Ishikawa (cell line): Measurements from ENCODE around the gene SYNE1.

ENCODE experiments used
- CEBPB ChIP-seq: IDR thresholded peaks from 2 replicates; pipeline ENCODE4 v1.6.1; 2012
- CREB1 ChIP-seq: IDR thresholded peaks from 2 replicates; pipeline ENCODE4 v1.6.1; 2012; ENCODE audit warnings: low read depth
- EGR1 ChIP-seq: IDR thresholded peaks from 2 replicates; pipeline ENCODE4 v1.6.1; 2012
- EP300 ChIP-seq: IDR thresholded peaks from 2 replicates; pipeline ENCODE4 v1.6.1; 2012; ENCODE audit warnings: borderline replicate concordance
- FOXM1 ChIP-seq: IDR thresholded peaks from 2 replicates; pipeline ENCODE4 v1.6.1; 2012; ENCODE audit warnings: low read depth, borderline replicate concordance
- NFIC ChIP-seq: IDR thresholded peaks from 2 replicates; pipeline ENCODE4 v1.6.1; 2012
- RAD21 ChIP-seq: IDR thresholded peaks from 2 replicates; pipeline ENCODE4 v1.6.1; 2012; ENCODE audit warnings: low read depth
- TAF1 ChIP-seq: IDR thresholded peaks from 2 replicates; pipeline ENCODE4 v1.6.1; 2012; ENCODE audit warnings: low read depth, mild to moderate bottlenecking
- TCF12 ChIP-seq: IDR thresholded peaks from 2 replicates; pipeline ENCODE4 v1.6.1; 2012; ENCODE audit warnings: low read depth
- TEAD4 ChIP-seq: IDR thresholded peaks from 2 replicates; pipeline ENCODE4 v1.6.1; 2012
- YY1 ChIP-seq: IDR thresholded peaks from 2 replicates; pipeline ENCODE4 v1.6.1; 2012; ENCODE audit warnings: low read depth
- ZBTB7A ChIP-seq: IDR thresholded peaks from 2 replicates; pipeline ENCODE4 v1.6.1; 2012; ENCODE audit warnings: low read depth
- TF ChIP-seq, protein P1 (sequence below): IDR thresholded peaks from 2 replicates; pipeline ENCODE4 v1.6.1; 2012; ENCODE audit warnings: low read depth, mild to moderate bottlenecking
- TF ChIP-seq, protein P2 (sequence below): IDR thresholded peaks from 2 replicates; pipeline ENCODE4 v1.6.1; 2012
- TF ChIP-seq, protein P3 (sequence below): IDR thresholded peaks from 2 replicates; pipeline ENCODE4 v1.6.1; 2012

SYNE1 gene

DNA sequence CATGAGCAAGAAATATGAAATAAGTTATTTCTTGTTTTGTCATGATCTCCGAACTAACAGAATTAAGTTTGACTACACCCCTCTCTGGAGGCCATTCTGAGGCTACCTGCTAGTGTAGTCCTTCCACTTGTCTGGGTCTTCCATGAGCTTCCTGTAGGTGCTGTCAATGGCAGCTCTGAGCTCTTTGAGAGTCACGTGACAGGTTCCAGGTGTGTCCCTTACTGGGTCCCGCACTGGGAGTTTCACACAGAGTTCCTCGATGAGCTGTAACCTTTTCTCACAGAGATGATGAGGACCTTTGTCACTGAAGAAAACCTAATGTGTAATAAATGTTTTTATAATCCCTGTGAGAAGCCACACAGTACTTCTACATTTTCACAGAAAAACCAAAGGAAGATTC lies 186.6 kb downstream of the SYNE1 start:
- no peak for TF ChIP-seq FOXM1

DNA sequence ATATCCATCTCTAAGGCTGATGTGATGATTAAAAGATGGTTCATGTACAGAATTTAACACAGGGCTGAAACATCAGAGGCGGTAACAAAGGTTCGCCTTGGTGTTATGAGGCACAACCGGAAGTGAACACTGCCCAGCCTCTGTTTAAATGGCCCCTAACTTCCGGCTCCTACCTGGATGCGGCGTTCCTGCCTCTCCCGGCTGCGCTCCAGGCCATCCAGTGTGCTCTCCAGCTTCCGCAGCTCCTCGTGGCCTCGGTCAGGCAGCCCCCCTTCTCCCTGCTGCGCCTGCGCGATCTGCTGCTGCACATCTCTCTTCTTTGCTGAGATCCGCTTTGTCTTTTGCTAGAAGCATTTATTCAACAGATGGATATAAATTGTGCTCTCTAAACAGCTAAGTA lies 195.3 kb downstream of the SYNE1 start:
- TF ChIP-seq TCF12 (no peak), FOXM1 (no peak), YY1 (no peak), CREB1 (no peak), EGR1 (no peak), TEAD4 (no peak), RAD21 (no peak), CEBPB (no peak), TAF1 (no peak), ZBTB7A (no peak), NFIC (no peak)
- TF ChIP-seq, protein P1, sequence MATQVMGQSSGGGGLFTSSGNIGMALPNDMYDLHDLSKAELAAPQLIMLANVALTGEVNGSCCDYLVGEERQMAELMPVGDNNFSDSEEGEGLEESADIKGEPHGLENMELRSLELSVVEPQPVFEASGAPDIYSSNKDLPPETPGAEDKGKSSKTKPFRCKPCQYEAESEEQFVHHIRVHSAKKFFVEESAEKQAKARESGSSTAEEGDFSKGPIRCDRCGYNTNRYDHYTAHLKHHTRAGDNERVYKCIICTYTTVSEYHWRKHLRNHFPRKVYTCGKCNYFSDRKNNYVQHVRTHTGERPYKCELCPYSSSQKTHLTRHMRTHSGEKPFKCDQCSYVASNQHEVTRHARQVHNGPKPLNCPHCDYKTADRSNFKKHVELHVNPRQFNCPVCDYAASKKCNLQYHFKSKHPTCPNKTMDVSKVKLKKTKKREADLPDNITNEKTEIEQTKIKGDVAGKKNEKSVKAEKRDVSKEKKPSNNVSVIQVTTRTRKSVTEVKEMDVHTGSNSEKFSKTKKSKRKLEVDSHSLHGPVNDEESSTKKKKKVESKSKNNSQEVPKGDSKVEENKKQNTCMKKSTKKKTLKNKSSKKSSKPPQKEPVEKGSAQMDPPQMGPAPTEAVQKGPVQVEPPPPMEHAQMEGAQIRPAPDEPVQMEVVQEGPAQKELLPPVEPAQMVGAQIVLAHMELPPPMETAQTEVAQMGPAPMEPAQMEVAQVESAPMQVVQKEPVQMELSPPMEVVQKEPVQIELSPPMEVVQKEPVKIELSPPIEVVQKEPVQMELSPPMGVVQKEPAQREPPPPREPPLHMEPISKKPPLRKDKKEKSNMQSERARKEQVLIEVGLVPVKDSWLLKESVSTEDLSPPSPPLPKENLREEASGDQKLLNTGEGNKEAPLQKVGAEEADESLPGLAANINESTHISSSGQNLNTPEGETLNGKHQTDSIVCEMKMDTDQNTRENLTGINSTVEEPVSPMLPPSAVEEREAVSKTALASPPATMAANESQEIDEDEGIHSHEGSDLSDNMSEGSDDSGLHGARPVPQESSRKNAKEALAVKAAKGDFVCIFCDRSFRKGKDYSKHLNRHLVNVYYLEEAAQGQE = no peak
- TF ChIP-seq, protein P2, sequence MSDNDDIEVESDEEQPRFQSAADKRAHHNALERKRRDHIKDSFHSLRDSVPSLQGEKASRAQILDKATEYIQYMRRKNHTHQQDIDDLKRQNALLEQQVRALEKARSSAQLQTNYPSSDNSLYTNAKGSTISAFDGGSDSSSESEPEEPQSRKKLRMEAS = no peak
- TF ChIP-seq, protein P3, sequence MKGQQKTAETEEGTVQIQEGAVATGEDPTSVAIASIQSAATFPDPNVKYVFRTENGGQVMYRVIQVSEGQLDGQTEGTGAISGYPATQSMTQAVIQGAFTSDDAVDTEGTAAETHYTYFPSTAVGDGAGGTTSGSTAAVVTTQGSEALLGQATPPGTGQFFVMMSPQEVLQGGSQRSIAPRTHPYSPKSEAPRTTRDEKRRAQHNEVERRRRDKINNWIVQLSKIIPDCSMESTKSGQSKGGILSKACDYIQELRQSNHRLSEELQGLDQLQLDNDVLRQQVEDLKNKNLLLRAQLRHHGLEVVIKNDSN = no peak

DNA sequence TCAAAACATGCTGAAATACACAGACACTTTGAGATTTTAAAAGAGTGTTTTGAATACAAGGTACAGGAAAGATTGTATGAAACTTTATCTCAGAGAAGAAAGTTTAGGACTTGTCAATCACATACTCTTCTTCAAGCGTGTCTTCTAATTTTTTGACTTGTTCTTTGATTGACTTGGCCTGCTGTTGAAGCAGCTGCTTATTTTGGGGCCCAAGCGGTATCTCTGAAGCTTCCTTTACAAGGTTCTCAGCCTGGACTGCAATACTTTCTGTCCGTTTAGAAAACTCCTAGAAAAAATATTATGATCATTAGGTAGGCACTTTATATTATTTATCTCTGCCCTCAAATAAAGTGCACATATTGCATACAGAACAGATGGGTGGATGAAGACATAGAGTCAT lies 201.3 kb downstream of the SYNE1 start:
- no peak for TF ChIP-seq YY1
- no peak for TF ChIP-seq EP300
- no peak for TF ChIP-seq NFIC
- TF ChIP-seq TEAD4 = no peak
- TF ChIP-seq FOXM1 = no peak
- TF ChIP-seq EGR1 = no peak
- TF ChIP-seq, protein P1 = no peak
- TF ChIP-seq, protein P3 = no peak
- no peak for TF ChIP-seq ZBTB7A
- no peak for TF ChIP-seq TCF12
- no peak for TF ChIP-seq CEBPB
- TF ChIP-seq CREB1 = no peak
- no peak for TF ChIP-seq RAD21
- no peak for TF ChIP-seq TAF1
- TF ChIP-seq, protein P2 = no peak

DNA sequence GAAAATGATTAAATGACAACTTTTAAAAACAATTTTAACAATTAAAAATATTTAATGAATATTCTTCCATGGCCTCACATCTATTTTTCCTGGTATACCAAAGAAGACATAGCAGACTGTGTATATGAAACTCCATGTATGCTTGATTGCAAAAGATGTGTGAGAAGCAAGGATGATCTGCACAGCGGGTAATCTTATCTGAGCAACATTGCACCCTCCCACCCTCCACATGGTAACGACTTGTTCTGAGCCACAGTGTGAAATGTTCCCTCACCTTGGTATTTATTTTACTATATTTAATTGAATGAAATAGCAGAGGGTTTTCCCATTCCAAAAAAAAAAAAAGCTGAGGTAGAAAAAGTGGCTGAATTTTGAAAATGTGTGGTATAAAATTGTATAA lies 204.4 kb downstream of the SYNE1 start:
- no peak for TF ChIP-seq ZBTB7A
- no peak for TF ChIP-seq TEAD4
- TF ChIP-seq, protein P2 = no peak
- no peak for TF ChIP-seq EP300
- TF ChIP-seq EGR1 = no peak
- TF ChIP-seq TAF1 = no peak
- TF ChIP-seq CEBPB = no peak
- TF ChIP-seq, protein P1 = no peak
- no peak for TF ChIP-seq FOXM1

DNA sequence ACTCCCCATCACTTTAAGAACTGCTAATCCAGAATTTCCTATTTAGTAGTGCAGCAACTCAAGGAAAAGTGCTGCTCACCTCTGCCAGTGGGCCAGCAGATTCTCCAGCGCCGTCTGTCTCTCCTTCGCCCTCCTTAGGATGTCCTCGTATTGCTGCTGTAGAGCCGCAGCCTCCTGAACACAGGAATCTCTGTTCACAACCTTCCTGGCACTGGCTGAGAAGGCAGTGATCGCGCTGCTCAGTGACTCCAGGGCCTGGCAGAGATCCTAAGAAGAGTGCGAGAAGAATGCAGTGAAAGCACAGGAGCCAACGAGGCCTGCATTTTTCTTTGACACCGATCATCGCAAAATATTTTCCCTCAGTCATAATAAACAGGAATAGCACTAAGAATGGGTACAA lies 209.0 kb downstream of the SYNE1 start:
- TF ChIP-seq, protein P1 = no peak
- no peak for TF ChIP-seq EP300
- no peak for TF ChIP-seq CREB1
- no peak for TF ChIP-seq EGR1
- TF ChIP-seq, protein P2 = no peak
- TF ChIP-seq ZBTB7A = no peak
- no peak for TF ChIP-seq RAD21
- no peak for TF ChIP-seq NFIC
- TF ChIP-seq CEBPB = no peak
- no peak for TF ChIP-seq FOXM1
- TF ChIP-seq, protein P3 = no peak
- TF ChIP-seq TCF12 = no peak
- TF ChIP-seq TEAD4 = no peak
- TF ChIP-seq YY1 = no peak
- no peak for TF ChIP-seq TAF1
